Measurements from ENCODE around the gene MTX2.
A peak's percentile ranks its signal among the peaks of the same experiment; 100 is the strongest.
"Not testable (repeated sequence)": the region's sequence is repeated elsewhere in the genome, so short reads cannot be mapped to it uniquely, and the experiment has no call there.

Gene MTX2

DNA sequence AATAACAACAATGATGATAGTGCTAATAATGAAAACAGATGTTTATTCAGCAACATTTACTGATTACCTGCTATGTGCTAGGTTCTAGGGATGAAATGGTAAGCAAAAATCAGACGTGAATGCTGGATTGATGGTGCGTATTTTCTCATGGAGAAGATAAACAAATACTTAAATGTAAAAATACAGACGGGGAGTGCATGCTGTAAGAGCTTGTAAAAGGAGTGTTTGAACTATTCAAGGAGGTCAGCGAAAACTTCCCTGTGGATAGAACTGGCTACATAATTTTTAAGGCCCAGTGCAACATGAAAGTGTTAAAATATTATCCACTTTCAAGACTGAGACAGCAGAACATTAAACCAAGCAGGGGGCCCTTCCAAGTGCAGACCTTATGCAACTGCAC is 22.1 kb downstream of the MTX2 start:
- DNase-seq: no peak

DNA sequence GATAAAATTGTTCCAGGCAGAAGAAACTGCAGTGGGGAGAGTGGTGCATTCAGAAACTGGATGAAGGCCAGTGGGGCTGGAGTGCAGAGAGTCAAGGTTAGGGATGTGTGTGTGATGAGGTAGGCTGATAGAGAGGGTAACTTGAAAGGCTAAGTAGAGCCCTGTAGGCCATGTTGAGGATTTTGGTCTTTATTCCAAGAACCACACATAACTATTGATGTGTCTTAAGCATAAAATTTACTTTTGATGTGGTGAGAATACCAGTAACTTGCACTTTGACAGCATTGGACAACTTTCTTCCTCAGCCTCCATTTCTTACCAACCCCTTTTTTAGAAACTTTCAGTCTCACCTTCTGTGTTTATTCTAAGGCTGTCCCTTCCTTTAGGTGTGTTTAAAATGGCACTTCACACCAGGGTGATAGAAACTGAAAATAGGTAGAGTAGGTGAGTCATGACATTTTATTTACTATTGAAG is 22.6 kb downstream of the MTX2 start:
- peak; percentile 29 for DNase-seq

DNA sequence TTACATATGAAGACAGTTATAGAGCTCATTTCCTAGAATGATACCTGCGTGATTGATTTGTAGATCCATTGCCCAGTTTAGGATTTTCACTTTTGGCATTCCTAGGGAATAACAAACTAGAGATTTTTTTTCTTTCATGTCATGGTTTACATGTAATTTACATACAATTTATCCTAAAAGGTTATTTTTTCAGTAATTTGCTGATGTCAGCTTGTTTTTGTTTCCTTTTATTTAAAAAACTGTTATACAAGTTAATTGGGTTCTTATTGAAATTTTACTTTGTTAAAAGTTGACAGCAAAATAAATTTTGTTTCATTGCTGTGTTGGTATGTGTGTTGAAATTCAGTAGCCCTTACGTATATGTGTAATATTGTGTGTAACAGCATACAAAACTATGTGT is 23.4 kb downstream of the MTX2 start:
- DNase-seq: no peak

DNA sequence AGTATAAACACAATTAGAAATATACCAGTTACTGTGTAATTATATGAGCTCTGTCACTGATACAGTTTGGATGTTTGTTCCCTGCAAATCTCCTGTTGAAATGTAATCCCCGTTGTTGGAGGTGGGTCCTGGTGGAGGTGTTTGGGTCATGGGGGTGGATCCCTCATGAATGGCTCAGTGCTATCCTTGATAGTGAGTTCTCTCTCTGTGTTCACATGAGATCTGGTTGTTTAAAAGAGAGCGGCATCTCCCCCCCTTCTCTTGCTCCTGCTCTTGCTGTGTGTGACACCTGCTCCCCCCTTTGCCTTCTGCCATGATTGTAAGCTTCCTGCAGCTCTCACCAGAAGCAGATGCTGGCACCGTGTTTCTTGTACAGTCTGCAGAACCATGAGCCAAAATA is 24.1 kb downstream of the MTX2 start:
- peak; percentile 67 for DNase-seq

DNA sequence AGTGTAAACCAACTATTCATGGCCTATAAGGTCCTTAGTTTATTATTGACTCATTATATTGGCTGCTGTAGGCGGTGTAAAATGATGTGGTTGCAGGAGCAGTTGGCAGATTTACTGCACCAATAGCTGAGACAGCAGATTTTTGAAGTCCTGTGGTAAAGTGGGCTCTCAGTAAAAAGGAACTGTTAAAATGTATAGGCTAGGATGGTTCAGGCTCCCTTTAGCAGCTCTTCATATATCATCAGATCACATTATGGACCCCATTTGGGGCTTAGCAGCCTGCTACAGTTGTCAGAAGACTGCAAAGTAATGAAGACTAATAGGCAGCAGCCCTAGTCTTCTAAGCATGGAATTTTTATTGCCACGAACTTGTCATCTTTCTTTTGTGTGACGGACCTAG is 27.8 kb downstream of the MTX2 start:
- DNase-seq: peak; percentile 52

DNA sequence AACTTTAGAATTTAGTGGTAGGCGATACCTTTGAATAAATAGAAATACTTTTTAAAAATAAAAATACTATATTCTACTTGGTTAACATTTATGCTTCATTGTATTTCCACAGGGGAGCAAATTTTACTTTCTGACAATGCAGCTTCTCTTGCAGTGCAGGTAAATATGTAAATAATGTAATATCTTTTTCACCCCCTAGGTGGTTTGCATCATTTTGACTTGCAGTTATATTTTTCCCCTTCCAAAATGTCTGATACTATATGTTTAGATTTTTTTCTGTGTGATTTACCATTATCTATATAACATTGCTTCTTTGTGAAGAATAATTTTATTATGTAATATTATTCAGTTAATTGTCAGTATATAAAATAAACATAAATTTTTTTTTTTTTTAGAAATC is 28.5 kb downstream of the MTX2 start:
- DNase-seq: no peak

DNA sequence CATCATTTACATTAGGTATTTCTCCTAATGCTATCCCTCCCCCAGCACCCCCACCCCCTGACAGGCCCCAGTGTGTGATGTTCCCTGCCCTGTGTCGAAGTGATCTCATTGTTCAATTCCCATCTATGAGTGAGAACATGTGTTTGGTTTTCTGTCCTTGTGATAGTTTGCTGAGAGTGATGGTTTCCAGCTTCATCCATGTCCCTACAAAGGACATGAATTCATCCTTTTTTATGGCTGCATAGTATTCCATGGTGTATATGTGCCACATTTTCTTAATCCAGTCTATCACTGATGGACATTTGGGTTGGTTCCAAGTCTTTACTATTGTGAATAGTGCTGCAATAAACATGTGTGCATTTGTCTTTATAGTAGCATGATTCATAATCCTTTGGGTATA is 36.8 kb downstream of the MTX2 start:
- not testable (repeated sequence) for DNase-seq

DNA sequence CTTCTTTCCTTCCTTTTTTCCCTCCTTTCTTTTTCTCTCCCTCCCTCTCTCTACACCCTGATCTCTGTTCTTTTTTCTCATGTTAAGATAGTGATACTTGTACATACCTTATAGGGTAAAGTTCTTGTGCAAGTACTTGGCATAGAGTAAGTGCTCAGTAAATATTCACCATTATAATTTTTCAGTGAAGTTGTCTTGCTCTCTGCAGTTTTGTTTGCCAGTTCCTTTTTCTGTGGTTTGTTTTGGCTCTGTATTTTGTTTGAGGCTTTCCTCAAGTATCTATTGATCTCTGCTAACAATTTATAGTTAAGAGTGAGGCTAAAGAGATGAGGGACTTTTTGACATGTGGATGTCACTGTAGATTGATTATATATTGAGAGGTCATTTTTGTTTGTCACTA is 48.0 kb downstream of the MTX2 start:
- no peak for DNase-seq

DNA sequence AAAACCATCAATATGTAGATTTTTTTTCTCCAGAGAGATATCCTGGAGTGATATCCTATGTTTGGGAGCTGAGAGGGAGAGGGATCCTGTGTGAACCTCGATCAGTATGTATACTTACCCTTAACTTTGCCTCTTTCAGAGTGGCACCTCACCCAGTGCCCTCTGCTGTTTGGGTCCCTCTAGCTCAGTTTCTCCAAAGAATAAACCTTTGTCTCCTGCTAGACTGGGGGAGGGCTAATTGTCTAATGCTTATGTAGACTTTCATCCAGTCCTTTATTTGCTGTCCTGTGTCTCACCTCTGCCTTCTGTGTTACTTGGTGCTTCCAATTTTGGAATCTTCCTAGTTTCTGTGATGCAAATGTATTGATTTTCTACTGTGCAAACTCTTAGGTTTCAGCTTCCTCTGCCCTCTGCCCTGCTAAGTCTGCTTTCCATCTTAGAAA is 48.4 kb downstream of the MTX2 start:
- DNase-seq: no peak

DNA sequence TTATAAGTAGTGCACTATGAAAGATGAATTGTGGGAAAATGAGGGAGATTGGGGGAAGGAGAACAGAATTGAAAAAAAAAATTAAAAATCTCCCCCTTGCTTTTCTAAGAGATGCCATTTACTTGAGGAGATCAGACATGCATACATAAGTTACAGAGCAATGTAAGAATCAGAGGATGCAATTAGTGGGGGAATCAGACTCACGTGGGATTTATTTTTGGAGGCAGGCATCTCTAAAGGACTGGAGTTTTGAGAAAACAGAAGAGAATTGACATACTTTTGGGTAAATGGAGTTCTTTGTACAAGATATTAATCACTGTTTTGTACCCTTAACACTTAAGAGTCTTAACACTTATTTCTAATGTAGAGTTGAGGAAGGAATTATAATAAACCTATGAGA is 52.7 kb downstream of the MTX2 start:
- DNase-seq: no peak

DNA sequence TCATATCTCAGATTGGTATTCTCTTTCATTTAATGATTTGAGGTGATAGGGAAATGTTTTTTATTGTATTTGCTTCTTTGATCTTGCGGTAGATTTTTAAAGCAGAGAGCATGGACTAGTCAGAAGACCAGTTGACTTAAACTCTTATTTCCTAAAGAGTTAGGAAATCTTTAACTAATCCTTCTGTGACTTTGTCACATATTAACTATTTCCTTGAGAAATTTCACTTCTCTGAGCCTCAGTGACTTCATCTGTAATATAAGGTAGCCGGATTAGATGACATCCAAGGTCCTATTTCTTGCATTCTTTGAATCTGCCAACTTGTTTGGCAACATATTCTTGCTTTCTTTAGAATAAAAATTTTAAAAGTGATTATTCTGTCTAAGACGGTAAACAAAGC is 55.6 kb downstream of the MTX2 start:
- DNase-seq: no peak

DNA sequence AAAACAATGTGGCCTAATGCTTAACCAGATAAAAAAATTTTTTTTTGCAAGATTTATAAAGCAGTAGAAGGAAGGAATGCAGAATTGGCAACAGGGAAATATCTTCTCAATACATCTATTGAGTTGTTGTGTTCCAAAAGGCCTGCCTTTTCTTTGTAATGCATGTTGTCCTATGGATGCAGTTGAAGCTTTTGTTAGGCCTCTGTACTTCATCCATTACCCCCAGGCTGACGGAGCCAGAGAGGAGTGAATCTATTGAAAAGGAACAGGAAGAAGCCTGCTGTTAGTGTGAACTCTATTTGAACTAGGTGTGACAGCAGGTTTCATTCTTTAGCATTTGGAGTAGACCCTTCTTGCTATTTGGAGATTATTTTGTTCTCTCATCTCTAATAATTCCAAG is 56.5 kb downstream of the MTX2 start:
- DNase-seq: peak; percentile 92

DNA sequence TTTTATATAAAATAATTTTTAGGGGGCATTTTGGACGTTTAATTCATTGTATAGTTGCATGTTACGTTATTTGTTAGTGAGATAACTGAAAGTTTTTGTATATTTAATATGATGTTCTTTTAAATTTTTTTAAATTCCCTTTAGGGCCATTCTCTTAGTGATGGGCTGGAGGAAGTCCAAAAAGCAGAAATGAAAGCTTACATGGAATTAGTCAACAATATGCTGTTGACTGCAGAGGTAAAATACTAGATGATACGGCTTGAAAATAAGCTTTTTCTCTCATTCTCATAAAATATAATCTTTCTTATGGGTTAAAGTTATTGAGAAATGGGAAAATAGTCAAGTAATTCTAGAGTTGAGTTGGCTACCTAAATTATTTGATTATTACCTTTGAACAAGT is 58.9 kb downstream of the MTX2 start:
- no peak for DNase-seq

DNA sequence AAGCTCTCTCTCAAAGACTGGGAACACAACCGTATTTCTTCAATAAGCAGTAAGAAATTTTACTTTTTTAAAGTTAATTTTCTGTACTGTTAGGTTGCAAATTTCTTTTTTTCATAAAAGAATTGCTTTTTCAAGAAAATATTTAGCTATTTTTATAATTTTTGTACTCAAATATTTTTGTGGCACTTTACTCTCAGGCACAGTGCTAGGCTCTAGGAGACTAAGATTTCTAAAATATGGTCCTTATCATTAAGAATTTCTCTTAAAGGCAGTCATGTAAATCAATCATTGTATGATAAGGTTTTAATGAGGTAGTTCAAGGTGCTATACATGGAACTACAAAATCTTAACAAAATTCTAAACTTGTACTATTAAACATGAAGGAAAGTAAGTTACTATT is 61.4 kb downstream of the MTX2 start:
- DNase-seq: no peak

DNA sequence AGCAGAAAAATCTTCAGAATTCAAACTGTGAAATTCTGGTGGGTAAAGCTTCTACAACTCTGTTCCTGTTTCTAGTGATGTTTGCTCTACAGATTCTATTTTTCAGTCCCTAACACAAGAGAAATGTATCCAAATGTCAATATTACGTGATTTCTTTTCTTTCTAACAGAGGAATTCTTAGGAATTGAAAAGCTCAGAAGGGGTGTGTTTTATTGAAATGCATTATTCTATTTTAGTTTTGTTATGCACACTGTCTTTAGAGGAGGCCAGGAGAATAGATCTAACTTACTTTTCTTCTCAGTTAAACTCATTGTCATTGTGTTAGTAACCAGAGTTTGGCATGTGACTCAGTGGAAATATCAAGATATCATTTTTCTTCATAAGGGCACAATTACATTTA is 62.4 kb downstream of the MTX2 start:
- DNase-seq: no peak

DNA sequence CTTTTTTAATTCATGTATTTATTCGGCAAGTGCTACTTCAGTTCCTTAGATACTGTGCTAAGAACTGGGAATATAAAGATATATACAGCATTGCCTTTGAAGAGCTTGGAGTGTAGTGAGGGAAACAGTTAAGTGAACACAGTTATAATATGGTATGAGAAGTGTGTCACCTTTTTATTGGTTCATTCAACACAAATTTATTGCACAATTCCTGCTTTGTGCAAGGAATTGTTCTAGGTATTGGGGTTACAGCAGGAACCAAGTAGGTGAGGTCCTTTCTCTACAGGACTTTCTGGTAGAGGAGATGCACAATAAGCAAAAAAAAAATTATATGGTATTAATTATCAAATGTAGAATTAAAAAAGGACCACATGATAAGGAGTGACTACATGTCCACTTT is 65.5 kb downstream of the MTX2 start:
- no peak for DNase-seq

DNA sequence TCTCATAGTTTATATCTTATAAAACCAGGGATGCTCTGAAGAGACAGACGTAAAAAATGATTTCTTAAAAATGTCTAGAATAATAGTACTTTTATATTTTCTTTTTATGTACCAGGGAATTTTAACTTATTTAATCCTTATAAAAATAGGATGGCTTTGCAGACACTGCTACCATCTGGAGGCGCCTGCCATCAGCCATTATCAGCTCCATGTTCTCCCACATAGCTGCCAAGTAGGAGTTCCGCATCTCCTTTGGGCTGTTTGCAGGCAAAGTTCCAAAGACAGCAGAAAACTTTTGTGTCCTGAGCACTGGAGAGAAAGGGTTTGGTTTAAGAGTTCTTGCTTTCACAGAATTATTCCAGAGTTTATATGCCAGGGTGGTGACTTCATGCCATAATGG is 69.2 kb downstream of the MTX2 start:
- DNase-seq: no peak

DNA sequence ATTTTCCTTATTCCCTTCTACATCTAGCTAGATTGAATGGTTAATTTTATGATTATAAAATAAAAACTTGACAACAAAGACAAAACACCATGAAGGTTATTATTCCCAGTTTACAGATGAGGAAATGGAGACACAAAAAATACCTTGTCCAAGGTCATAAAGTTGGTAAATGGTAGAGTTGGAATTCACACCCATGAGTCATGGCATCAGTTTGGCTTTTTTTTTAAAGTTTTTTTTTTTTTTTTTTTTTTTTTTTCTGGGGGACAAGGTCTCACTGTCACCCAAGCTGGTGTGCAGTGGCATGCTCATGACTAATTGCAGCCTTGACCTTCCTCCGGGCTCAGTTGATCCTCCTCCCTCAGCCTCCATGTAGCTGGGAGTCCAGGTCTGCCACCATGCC is 70.0 kb downstream of the MTX2 start:
- DNase-seq: no peak

DNA sequence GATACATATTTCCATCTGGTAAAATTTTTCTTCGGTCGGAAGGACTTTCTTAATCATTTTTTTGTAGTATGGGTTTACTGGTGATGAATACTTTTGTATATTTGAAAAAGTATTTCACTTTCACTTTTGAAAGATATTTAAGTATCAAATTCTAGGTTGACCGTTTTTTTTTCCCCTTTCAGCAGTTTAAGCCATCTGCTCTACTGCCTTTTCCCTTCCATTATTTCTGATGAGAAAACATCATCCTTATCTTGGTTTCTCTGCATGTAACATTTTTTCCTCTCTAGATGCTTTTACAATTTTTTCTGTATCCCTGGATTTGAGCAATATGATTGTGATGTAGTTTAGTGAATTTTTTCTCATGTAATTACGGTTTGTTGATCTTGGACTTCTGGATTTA is 87.0 kb downstream of the MTX2 start:
- DNase-seq: no peak

DNA sequence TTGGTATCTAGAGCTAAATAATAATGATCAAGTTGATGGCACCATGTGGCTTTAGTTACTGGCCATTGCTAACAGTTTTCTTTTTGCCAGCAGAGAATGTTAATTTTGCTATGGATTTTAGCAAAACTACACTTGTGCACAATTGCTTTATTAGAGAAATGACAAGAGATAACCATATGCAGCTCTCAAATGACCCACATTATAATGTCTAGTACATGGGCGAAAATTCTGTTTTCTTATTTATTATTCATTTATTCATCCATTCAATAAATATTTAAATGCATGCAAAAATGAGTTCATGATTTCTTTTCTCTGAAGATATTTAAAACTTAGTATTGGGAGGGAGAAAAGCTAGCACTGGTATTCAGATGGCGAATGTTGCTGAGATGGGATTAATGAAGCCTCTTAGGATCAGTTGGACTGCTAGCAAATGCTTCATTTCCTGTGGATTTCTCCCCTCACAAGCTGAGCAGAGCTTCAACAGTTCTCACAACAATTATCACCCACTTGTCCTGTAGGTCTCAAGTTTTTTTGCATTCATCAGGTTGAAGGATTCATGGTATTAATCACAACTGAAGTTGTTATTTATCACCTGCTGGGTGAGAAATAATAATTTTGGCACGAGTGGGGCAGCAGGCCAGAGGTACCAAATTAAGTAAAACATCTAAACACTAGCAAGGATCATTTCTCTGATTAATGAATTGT is 95.2 kb downstream of the MTX2 start:
- DNase-seq: no peak

DNA sequence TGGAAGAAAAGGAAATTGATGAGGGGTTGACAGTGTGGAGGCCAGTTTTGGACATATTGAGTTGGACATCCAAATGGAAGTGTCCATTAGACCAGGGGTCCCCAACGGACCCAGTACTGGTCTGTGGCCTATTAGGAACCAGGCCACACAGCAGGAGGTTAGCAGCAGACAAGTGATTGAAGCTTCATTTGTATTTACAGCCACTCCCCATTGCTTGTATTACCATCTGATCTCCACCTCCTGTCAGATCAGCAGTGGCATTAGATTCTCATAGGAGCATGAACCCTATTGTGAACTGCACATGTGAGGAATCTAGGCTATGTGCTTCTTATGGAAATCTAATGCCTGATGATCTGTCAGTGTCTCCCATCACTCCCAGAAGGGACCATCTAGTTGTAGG is 99.1 kb downstream of the MTX2 start:
- DNase-seq: no peak

DNA sequence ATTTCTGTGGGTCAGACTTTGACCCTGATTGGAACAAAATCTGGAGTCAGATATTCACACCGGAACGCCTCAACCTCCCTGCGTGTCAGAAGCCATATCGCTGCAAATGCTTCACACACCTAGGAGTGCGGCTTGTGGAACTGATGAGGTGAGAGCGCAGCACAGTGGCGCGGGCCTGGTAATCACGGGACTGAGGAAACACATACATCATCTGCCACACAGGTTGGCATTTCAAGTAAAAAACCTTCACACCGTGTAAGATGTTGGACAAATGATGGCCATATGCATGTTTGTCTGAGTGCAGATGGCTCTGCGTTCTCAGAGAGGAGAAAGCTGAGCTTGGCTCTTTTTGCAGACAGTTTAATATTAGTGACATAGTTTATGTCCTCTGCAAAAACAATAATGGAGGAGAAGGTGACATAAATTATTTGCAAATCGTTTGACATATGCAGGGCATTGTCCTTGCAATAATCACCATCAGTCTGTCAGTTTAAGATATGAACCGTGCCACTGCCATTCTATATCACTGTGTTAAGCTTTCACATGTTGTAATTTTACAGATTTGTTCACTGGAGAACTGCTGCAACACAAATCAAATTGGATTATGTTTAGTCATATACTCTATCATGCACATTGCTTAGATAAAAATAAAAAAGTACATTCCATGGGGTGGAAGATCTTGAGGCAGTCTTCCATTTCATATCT is 101.4 kb downstream of the MTX2 start:
- peak; percentile 87 for DNase-seq

DNA sequence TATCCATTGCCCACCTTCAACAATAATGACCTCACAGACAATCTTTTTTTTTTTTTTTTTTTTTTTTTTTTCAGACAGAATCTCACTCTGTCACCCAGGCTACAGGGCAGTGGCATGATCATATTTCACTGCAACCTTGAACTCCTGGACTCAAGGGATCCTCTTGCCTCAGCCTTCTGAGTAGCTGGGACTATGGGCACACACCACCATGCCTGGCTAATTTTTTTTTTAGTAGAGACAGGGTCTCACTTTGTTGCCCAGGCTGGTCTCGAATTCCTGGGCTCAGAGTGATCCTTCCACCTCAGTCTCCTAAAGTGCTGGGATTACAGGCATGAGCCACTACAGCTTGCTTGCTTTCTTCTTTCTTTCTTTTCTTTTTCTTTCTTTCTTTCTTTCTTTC is 103.9 kb downstream of the MTX2 start:
- peak; percentile 8 for DNase-seq

DNA sequence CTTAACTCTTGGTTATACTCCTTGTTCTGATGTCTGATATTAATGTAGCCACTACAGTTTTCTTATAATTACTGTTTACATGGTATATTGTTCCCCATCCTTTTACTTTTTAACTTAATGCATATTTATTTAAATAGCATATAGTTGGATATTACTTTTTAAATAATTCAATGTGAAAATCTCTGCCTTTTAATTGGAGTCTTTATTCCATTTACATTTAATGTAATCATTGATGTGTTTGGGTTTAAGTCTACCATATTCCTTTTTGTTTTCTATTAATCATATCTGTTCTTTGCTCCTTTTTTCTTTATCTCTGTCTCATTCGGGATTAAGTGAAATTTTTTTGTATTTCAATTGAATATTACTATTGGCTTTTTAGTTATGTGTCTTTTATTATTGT is 109.1 kb downstream of the MTX2 start:
- no peak for DNase-seq

DNA sequence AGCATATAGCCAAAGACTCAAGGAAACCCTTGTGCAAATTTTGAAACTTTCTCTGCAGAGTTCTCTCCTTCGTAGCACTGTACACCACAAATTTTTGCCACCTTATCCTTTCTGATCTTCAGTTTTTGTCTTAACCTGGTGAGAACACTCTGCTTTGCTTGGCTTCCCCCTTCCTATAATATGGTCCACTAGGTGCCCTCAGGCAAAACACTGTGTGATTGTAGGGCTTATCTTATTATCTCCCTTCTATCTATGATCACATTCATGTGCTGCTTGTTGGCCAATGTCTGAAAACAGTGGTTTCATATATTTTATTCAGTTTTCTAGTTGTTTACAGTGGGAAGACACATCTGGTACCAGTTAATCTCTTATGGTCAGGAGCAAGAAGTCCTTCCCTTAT is 111.1 kb downstream of the MTX2 start:
- DNase-seq: peak; percentile 23

Data from NCI-H69 (cell line).